Neural crest cell (in vitro differentiated cells): ENCODE measurements around the gene PPP2R5D. TPM values are rescaled to one million over a fixed set of nuclear protein-coding genes. Genes with fewer than 3 reads are reported as not detected.
"Not testable (repeated sequence)": the region's sequence is repeated elsewhere in the genome, so short reads cannot be mapped to it uniquely, and the experiment has no call there.

Experiments
- DNase-seq: peaks from one replicate; pipeline ENCODE4 v3.0.0; 2021; ENCODE audit warnings: low read depth, mixed read lengths, low spot score
- H3K27ac Mint-ChIP-seq: one replicate; pipeline ENCODE4 v1.8.0; 2021; ENCODE audit warnings: mild to moderate bottlenecking, mixed read lengths; ENCODE audit not compliant: unreplicated experiment
- H3K27me3 Mint-ChIP-seq: 2 replicates; pipeline ENCODE4 v1.8.0; 2021; ENCODE audit warnings: low read depth, mild to moderate bottlenecking, mixed read lengths
- H3K36me3 Mint-ChIP-seq: 2 replicates; pipeline ENCODE4 v1.8.0; 2021; ENCODE audit warnings: low read depth, mild to moderate bottlenecking, mixed read lengths
- H3K4me1 Mint-ChIP-seq: 2 replicates; pipeline ENCODE4 v1.8.0; 2021; ENCODE audit warnings: mixed read lengths
- H3K4me3 Mint-ChIP-seq: one replicate; pipeline ENCODE4 v1.8.0; 2021; ENCODE audit warnings: mild to moderate bottlenecking, mixed read lengths
- H3K9me3 Mint-ChIP-seq: 2 replicates; pipeline ENCODE4 v1.8.0; 2021; ENCODE audit warnings: mixed read lengths
- total RNA-seq: library from RNA; stranded (reverse); gene quantifications from 2 replicates; pipeline ENCODE4 v1.2.1, GENCODE V29; 2021
- TF ChIP-seq, protein P1 (sequence below): fragments of 200-600 bp; sonication (generic); conservative IDR thresholded peaks from 2 replicates; pipeline ENCODE4 v1.5.0; 2021; ENCODE audit warnings: antibody characterized with exemption, mild to moderate bottlenecking

Gene PPP2R5D
- total RNA-seq, 1 donor from 2014 or later = 67.5 TPM

GRCh38 chr6:43040542-43041257 is 56.3 kb downstream of the PPP2R5D start:
- no peaks in the 10 kb centered on the region for H3K4me1 Mint-ChIP-seq
- no peak for DNase-seq
- H3K36me3 Mint-ChIP-seq = peaks cover 9% of the 10 kb centered on the region
- no peak overlapping the region for H3K4me3 Mint-ChIP-seq
- TF ChIP-seq, protein P1, sequence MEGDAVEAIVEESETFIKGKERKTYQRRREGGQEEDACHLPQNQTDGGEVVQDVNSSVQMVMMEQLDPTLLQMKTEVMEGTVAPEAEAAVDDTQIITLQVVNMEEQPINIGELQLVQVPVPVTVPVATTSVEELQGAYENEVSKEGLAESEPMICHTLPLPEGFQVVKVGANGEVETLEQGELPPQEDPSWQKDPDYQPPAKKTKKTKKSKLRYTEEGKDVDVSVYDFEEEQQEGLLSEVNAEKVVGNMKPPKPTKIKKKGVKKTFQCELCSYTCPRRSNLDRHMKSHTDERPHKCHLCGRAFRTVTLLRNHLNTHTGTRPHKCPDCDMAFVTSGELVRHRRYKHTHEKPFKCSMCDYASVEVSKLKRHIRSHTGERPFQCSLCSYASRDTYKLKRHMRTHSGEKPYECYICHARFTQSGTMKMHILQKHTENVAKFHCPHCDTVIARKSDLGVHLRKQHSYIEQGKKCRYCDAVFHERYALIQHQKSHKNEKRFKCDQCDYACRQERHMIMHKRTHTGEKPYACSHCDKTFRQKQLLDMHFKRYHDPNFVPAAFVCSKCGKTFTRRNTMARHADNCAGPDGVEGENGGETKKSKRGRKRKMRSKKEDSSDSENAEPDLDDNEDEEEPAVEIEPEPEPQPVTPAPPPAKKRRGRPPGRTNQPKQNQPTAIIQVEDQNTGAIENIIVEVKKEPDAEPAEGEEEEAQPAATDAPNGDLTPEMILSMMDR = no peak
- H3K9me3 Mint-ChIP-seq = no peaks in the 10 kb centered on the region
- no peaks in the 10 kb centered on the region for H3K27me3 Mint-ChIP-seq
- H3K27ac Mint-ChIP-seq = no peak overlapping the region

- H3K4me3 Mint-ChIP-seq, DNase-seq, H3K9me3 Mint-ChIP-seq, H3K4me1 Mint-ChIP-seq, H3K36me3 Mint-ChIP-seq, H3K27me3 Mint-ChIP-seq: not testable (repeated sequence)
- peak overlapping the region; percentile 43 for H3K27ac Mint-ChIP-seq
These were observed 57.1 kb downstream of the PPP2R5D start for GRCh38 chr6:43041475-43041874.

DNA sequence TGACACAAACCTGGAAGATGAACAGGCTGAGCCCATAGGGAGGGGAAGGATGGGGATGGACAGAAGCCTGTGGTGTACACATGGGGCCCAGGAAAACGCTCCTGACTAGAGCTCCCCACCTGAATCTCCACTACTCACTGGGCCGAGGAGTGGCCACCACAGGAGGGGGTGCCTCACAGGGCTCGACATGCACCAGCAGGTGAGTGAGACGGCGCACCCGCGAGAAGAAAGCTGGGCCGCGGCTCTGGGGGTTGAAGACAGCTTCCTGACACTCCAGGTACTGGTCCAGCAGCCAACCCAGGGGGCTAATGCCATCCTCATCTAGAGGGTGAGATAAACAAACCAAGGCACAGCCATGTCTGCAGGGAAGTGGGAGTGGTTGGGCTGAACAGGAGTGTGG is 58.9 kb downstream of the PPP2R5D start:
- Mint-ChIP-seq H3K36me3 (peaks cover 9% of the 10 kb centered on the region), H3K9me3 (no peaks in the 10 kb centered on the region), H3K27me3 (no peaks in the 10 kb centered on the region), H3K4me3 (no peak overlapping the region), H3K27ac (no peak overlapping the region), H3K4me1 (no peaks in the 10 kb centered on the region)
- TF ChIP-seq, protein P1 = no peak
- DNase-seq = no peak

- DNase-seq = no peak
- H3K27ac Mint-ChIP-seq = no peak overlapping the region
- TF ChIP-seq, protein P1 = no peak
- no peaks in the 10 kb centered on the region for H3K9me3 Mint-ChIP-seq
- H3K27me3 Mint-ChIP-seq = no peaks in the 10 kb centered on the region
- H3K4me1 Mint-ChIP-seq = peaks cover under 1% of the 10 kb centered on the region
- peaks cover 5% of the 10 kb centered on the region for H3K36me3 Mint-ChIP-seq
- no peak overlapping the region for H3K4me3 Mint-ChIP-seq
These were observed 61.1 kb downstream of the PPP2R5D start for GRCh38 chr6:43045371-43045930.

DNA sequence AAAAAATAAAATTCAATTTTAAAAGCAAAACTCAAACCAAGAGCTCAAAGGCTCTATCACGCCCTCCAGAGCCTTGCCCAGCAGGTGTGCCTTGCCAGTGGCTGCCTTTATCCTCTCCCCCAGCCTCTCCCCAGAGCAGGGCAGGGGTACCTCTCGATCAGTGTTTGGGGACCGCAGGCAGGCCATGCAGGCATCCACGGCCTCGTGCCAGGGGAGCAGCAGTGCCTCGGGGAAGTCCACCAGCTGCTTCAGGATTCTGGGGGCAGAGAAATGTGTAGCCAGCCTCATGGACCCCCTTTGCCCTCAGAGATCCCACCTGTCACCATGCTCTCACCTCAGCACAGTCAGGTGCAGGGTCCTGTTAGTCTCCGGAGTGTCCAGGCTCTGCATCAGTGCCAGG is 63.6 kb downstream of the PPP2R5D start:
- H3K27ac Mint-ChIP-seq = no peak overlapping the region
- H3K9me3 Mint-ChIP-seq = no peaks in the 10 kb centered on the region
- TF ChIP-seq, protein P1 = no peak
- DNase-seq = no peak
- H3K4me1 Mint-ChIP-seq = peaks cover 21% of the 10 kb centered on the region
- H3K4me3 Mint-ChIP-seq = no peak overlapping the region
- peaks cover 7% of the 10 kb centered on the region for H3K36me3 Mint-ChIP-seq
- no peaks in the 10 kb centered on the region for H3K27me3 Mint-ChIP-seq

DNA sequence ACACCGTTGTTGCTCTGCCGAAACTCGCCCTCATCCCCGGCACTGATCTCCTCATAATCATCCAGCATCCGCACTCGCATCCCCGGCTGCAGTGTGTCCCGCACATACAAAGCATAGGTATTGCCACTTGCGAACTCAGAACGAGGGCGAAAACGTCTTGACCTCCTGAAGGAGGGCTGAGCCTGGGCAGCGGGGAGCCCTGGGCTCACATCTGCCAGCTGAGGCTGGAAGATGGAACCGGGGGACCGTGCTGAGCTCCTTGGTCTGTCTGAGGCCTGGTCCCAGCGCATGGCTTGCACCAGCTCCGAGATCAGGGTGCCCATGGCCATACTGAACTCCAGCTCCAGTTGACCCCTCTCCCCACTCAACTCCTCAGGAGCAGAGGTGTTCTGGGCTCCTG is 66.6 kb downstream of the PPP2R5D start:
- TF ChIP-seq, protein P1 = no peak
- Mint-ChIP-seq H3K4me3 (peak overlapping the region; percentile 94), H3K27ac (no peak overlapping the region), H3K27me3 (no peaks in the 10 kb centered on the region), H3K36me3 (peaks cover 9% of the 10 kb centered on the region), H3K4me1 (peaks cover 32% of the 10 kb centered on the region), H3K9me3 (no peaks in the 10 kb centered on the region)
- no peak for DNase-seq
